ENCODE data around the gene CAMTA1.
A peak's percentile ranks its signal among the peaks of the same experiment; 100 is the strongest.
"Not testable (repeated sequence)": the region's sequence is repeated elsewhere in the genome, so short reads cannot be mapped to it uniquely, and the experiment has no call there.

The CAMTA1 gene

DNA sequence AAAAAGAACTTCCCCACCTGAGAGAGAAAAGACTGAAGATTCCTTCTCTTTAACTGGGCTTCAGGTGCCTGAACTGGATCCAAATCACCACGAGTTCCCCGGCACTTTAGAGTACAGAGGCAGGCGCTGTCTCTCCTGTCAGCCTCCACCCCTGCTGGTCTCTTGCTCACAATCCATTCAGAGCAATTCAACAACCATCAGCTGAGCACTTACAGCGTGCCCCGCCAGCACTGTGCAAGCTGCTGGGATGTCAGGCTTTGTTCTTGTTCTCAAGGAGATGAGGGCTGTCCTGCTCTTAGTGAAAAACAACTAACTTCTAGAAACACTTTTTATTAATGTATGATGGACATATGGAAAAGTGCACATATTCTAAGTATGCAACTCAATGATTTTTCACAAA, 917.1 kb downstream of the CAMTA1 start:
- DNase-seq (ENCODE audit: low read depth), result no peak
- TF ChIP-seq, protein P1, sequence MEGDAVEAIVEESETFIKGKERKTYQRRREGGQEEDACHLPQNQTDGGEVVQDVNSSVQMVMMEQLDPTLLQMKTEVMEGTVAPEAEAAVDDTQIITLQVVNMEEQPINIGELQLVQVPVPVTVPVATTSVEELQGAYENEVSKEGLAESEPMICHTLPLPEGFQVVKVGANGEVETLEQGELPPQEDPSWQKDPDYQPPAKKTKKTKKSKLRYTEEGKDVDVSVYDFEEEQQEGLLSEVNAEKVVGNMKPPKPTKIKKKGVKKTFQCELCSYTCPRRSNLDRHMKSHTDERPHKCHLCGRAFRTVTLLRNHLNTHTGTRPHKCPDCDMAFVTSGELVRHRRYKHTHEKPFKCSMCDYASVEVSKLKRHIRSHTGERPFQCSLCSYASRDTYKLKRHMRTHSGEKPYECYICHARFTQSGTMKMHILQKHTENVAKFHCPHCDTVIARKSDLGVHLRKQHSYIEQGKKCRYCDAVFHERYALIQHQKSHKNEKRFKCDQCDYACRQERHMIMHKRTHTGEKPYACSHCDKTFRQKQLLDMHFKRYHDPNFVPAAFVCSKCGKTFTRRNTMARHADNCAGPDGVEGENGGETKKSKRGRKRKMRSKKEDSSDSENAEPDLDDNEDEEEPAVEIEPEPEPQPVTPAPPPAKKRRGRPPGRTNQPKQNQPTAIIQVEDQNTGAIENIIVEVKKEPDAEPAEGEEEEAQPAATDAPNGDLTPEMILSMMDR (IDR thresholded peaks at IDR 0.05; ENCODE audit: insufficient read depth, low read depth, low read length, missing control alignments), result no peak
- H3K4me3 ChIP-seq (ENCODE audit: low read length), result no peak overlapping the region

DNA sequence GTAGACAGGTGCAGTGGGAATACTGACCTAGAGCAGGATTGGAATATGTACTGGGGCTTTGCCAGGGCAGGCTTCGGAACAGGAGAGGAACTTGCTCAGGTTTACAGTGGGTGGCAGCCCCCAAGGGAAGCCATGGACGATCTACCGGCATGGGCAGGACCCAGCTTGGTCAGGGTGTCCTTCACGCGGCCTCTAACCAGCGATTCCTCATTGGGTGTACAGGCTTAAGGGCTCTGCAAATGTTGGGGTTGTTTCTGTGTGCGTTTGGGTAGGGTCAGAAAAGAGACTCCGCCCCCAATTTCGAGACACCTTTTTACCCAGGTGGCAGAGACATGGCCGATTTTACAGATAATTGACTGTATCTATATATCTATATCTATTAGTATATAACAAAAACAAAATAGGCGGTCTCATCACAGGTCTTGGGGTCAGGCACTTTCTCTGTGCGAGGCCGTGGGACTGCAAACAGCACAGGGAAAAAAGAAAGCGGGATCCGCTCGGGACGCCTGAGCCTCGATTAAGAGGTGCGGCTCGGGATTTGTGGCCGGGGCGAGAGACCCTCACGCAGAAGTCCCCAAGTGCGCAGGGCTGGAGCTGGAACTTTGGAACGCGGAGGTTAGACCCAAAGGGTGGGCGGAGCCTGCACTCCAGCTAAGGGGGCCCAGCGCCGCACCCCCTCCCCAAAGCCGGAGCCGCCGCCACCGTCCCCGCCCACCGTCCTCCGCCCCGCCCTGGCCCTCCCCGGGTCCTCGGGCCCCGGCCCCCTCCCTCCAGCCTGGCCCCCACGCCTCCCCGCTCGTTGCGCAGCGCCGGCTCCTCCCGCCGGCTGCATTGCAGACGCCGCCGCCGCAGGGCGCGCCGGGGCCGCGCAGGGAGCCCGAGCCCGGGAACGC, 918.3 kb downstream of the CAMTA1 start:
- TF ChIP-seq, protein P1 (IDR thresholded peaks at IDR 0.05; ENCODE audit: insufficient read depth, low read depth, low read length, missing control alignments), result no peak
- H3K4me3 ChIP-seq (ENCODE audit: low read length), result no peak overlapping the region
- DNase-seq (ENCODE audit: low read depth), result no peak

DNA sequence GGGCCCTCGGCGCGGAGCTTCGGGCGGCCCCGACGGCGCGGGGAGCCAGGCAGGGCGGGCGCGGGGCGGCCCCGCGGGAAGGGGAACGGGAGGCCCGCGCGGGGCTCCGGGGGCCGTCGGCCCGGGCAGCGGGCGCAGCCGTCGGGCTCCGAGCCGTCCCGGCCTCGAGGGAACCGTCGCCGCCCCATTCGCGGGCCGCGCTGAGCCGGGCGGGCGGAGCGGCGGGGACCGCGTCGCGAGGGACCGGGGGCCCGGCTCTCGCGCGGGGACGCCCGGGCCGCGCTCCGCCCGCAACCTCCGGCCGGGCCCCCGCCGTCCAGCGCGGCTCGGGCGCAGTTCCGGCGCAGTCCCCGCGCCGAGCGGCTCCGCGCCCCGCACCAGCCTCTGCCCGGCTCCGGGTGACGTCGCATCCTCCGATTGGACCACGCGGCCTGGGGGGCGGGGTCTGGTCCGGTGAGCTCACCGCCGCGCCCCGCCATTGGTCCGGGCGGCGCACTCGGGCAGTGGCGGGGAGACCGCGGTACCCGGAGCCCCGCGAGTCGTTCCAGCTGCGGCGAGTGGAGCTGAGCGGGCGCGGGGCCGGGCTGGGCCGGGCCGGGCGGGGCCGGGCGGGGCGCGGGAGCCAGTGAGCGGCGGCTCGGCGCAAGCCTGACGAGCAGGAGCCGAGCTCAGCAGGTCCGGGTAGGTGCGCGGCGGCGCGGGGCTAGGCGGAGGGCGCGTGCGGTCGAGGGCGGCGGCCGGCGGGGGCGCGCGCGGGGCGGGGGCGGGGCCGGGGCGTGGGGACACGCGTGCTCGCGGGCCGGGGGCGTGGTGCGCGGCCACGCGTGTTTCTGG, 919.2 kb downstream of the CAMTA1 start:
- H3K4me3 ChIP-seq (ENCODE audit: low read length), result peak overlapping the region; percentile 39
- TF ChIP-seq, protein P1 (IDR thresholded peaks at IDR 0.05; ENCODE audit: insufficient read depth, low read depth, low read length, missing control alignments), result no peak
- DNase-seq (ENCODE audit: low read depth), result peak; percentile 96

DNA sequence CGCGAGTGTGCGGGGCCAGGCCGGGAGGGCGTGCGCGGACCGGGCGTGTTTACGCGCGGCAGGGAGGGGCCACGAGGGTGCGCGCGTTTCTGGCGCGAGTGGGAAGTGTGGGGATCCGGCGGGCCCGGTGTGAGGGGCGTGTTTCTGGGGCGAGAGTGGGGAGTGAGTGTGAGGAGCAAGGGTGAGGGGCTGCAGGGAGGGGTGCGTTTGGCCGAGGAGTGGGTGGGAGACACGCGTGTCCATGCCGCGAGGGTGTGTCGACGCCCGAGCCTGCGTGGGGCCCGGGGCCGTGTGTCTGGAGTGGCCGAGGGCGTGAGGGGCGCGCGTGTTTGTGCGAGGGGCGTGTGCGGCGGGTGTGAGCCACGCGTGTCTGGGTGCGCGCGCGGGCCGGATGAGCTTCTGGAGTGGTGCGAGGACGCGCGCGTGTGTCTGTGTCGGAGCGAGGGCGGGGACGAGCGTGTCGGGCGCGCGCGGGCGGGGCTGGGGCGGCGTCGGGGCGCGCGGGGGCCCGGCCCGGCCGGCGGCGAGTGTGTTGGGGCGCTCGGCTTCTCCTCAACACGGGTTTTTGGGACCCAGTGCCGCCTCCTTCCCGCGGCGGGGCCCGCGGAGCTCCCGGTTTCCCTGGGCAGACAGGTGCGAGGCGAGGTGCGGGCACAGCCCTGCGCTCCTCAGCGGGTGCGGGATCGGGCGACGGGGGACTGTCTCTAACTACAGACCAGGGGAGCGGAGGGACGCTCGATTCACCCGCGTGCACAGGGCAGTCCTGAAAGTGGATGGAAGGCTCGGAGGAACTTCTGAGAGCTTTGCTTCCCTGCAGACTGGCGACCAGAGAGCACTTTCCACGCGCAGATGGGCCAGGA, 920.0 kb downstream of the CAMTA1 start:
- H3K4me3 ChIP-seq (ENCODE audit: low read length), result peak overlapping the region; percentile 39
- DNase-seq (ENCODE audit: low read depth), result no peak
- TF ChIP-seq, protein P1 (IDR thresholded peaks at IDR 0.05; ENCODE audit: insufficient read depth, low read depth, low read length, missing control alignments), result no peak

DNA sequence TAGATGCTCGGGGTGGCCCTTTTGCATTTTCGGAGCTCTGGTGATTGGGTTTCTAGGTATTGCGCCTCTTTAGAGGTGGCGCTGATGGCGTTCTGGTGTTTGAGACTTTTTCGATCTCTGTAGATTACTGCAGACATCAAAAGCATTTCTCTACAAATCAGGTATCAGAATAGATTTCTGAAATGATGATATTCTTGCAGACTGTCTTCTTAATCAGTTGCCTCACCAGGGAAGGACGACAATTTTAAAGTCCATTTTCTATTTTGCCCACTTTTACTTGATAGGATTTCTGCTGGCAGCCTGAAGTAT, 920.6 kb downstream of the CAMTA1 start:
- TF ChIP-seq, protein P1 (IDR thresholded peaks at IDR 0.05; ENCODE audit: insufficient read depth, low read depth, low read length, missing control alignments), result no peak
- H3K4me3 ChIP-seq (ENCODE audit: low read length), result peak overlapping the region; percentile 11
- peak; percentile 12 for DNase-seq (ENCODE audit: low read depth)

DNA sequence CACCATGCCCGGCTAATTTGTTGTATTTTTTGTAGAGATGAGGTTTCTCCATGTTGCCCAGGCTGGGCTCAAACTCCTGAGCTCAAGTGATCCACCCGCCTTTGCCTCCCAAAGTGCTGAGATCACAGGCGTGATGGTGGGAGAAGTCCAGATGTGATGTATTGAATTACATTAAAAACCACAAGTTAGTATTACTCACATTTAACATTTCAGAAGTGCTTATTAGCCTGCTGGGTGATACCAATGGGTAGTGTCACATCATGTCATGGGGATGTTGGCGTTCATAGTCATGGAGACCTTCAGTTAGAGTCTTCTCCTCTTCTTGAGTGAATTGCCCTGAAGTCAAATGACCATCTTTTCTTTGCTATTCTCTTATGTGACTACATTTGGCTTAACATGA, 922.3 kb downstream of the CAMTA1 start:
- peak; percentile 32 for DNase-seq (ENCODE audit: low read depth)
- no peak overlapping the region for H3K4me3 ChIP-seq (ENCODE audit: low read length)
- TF ChIP-seq, protein P1 (IDR thresholded peaks at IDR 0.05; ENCODE audit: insufficient read depth, low read depth, low read length, missing control alignments), result no peak

DNA sequence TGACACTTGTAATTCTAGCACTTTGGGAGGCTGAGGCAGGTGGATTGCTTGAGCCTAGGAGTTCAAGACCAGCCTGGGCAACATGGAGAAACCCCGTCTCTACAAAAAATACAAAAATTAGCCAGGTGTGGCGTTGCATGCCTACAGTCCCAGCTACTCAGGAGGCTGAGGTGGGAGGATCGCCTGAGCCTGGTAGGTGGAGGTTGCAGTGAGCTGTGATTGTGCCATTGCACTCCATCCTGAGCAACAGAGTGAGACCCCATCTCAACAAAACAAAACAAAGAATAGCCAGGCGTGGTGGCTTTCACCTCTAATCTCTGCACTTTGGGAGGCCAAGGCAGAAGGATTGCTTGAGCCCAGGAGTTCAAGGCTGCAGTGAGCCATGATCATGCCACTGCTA, 922.8 kb downstream of the CAMTA1 start:
- H3K4me3 ChIP-seq (ENCODE audit: low read length); DNase-seq (ENCODE audit: low read depth): not testable (repeated sequence)

Data from epithelial cell of esophagus (primary cell).